T-helper 1 cell treated with Interleukin-12 subunit alpha and Interleukin-12 subunit beta and Interleukin-4 antibody, amounts not matched to agents 30 ng/mL and 1 ng/mL, for 36 hours (primary cell): Measurements from ENCODE around the gene DIS3L2. TPM values are rescaled to one million over a fixed set of nuclear protein-coding genes. Genes with fewer than 3 reads are reported as not detected.
"Not testable (repeated sequence)": the region's sequence is repeated elsewhere in the genome, so short reads cannot be mapped to it uniquely, and the experiment has no call there.

Source experiments
- intact Hi-C: fragments of 100-400 bp; cut with micrococcal nuclease; formaldehyde crosslinking; loops from one replicate; pipeline ENCODE4 v1.15.1; 2024
- total RNA-seq: library from RNA; stranded (reverse); gene quantifications from 2 replicates; pipeline ENCODE4 v1.2.3, GENCODE V29; 2022

DIS3L2 gene
- total RNA-seq, 1 donor from 2014 or later: 45.6 TPM

- intact Hi-C loops: loop anchor here (2.0 to 5.0 kb wide), 2 partner anchors 211 to 305 kb away; no protein-coding TSS in a partner anchor
Observed at GRCh38 chr2:231927566-231927890, 34.0 kb upstream of the DIS3L2 start.

DNA sequence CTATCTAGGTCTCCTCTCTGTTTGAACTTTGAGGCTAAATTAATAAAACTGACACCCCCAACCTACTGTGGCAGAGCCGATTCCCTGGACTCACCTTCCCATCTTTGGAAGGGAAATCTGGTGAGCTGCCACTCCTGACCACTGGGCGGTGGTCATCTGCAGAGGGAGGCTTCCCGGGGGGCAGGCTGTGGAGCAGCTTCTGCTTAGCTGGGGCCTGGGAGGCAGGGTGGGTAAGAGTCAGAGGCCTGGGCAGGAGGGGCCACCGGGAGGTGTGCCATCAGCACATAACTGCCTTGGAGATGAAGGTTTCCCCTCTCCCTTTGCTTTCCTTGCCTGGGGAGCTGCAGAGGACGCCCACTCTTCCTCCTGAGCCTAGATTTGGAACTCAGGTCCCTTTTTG, 33.0 kb upstream of the DIS3L2 start:
- intact Hi-C loops: loop anchor here (5.0 kb wide), 1 partner anchor 304 kb away; no protein-coding TSS in a partner anchor

DNA sequence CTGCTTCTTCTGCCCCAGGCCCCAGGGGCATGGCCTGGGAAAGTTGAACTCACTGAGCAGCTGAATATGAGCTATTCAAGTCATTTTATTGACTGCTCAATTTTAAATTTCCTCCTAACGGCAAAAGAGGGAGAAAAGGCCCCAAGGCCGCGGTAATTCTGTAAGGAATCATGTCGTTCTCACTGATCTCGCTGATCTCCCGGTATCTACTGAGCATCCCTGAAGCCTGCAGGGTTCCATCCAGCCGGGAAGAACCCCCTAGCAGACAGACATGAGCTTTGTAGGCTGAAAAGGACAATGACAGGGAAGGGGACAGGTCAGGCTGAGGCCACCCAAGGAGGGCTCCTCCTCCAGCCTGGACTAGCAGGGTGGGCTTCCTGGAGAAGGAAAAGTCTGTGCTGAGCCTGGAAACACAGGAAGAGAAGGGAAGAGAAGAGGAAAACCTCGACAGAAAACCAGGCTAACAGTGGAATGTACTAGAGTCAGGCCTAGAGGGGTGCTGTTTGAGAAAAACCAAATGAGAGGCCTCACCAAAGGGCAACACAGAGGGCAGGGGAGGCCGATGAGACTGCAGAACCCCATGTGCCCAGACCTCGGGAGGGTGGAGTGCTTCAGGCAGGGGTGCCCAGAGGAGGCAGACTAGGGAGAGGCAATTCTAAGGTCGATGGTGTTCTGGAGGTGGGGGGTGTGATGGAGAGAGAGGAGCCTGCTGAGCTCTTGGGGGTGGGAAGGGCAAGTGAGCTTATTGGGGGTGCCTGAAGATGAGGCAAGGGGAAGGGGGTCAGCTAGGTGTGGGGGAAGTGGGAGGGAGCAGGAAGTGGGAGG, 32.4 kb upstream of the DIS3L2 start:
- intact Hi-C loops: loop anchor here (5.0 kb wide), 1 partner anchor 303 kb away; no protein-coding TSS in a partner anchor

DNA sequence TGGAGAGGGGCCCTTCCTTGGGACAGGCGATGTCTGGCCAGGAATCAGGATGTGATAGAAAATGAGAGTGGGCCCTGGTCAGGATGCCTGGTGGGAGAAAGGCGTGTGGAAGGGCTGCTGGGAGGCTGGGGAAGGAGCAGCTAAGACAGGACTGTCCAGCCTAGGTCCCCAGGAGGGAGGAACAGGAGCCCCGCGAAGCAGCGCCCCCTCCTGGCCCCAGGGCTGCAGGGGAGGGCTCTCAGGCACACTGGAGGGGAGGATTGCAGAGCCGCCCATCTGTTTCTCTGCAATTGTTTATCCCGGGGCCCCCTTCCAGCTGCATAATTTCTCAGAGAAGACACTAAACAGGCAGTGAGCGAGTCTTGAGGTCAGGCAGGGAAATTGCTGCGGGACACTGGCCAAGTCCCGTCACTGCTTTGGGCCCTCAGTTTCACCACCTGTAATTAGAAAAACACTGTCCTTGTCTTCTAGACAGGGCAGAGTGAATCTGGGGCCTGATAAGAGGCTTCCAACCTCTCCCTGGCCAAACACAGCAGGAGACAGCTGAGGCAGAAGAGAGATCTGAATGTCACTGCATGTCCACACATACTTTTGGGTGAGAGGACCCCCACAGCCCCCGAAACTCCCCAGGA, 31.4 kb upstream of the DIS3L2 start:
- intact Hi-C loops: loop anchor here (5.0 kb wide), 1 partner anchor 302 kb away; no protein-coding TSS in a partner anchor

DNA sequence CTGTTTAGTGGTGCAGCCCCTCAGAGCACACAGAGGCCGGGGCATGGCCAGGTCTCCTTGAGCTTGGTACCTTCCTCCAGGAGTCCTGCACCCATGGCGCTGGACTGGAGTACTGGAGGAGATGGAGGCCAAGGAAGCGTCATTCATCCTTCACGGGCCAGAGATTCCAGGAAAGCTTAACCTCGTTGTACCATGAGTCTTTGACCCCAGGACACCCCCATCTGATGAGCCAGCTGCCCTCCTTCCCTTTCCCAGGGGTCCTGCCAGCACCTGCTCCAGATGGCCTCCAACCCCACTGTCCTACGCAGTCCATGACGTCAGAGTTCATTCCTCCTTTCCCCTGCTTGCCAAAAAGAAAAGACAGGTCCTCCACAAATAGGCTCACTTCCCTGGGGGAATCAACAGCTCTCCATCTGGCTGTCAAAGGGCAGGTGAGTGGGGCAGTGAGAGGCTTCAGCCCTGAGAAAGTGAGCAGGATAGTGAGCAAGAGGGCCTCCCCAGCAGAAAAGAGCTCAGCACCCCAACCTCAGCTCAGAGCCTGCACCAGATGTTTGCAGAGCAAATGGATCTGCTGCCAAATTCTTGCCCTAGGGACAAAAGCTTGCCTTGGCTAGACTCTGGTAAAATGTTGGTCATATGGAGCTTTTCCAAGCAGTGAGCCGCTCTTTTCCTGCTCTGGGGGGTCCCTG, 30.8 kb upstream of the DIS3L2 start:
- intact Hi-C loops: no loop called here

DNA sequence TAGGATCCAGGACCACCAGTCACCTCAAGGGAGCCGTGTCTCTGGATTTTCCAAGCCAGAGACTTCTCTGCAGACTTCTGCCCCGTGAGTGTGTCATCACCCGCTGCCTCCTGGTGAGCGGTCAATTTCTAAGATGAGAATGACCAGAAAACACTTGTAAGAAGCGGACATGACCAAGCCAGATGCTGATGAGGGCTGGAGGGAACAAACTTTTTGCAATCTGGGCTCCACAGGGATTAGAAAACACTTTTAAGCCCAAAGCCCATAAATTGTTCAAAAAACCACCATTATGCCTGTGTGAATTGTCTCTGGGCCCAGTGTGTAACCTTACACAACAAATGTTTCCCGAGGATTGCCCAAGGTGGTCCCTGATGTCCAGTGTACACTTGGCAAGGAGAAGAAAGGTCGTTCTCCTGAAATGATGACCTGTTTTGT, 30.0 kb upstream of the DIS3L2 start:
- intact Hi-C loops: no loop called here

DNA sequence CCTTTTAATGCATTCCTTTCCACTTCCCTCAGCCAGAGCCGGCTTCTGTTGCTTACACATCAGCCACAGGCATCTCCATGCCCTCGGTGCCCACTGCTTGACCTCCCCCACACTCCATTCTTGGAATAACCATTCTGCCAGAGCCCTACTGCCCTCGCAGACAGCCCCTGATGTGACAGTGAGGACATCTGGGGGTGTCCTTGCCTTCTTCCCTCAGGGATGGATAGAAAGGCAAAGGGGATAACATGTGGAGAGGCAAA, 28.9 kb upstream of the DIS3L2 start:
- intact Hi-C loops: no loop called here

DNA sequence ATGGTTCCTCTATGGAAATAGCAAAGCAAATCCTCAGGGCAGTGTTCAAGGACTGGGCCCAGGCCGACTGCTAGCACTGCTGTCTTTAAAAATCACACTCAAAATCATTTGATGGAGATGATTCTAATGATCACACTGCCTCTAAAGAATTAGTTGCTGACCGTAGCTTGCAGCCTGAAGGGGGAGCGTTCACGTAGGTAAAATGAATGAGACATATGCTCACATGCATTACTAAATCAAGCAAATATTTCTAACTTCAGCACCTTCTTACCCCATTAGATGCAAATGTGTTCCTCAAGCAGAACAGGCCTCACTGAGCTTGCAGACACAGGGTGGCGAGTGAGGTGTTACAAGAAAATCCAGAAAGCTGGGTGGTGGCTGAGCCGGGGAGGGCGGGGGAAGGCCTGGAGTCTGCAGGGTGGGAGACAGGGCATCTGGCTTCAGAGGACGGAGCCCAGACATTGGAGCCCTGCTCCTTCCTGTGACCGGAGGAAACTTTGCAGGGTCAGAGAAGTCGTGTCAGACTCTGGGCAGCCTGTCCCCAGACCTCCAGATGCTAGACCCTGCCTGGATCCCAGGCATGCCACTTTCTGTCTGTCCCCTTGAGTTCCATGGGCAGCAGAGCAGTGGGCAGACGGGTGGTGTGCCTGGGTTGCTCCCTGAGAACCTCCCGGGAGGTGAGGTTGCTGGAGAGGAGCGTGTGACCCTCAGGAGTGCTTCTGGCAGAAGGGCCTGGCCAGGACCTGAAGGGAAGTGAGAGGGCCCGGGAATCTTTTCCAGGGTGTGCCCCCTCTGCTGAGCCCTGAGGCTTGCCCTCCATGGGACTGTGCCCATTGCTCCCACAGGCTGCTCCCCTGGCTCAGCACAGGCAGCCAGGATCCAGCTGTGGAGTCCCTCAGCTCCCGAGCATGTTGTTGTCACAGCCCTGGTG, 28.3 kb upstream of the DIS3L2 start:
- intact Hi-C loops: no loop called here

- intact Hi-C loops: no loop called here
Observed at GRCh38 chr2:231933916-231934401, 27.6 kb upstream of the DIS3L2 start.

GRCh38 chr2:231934441-231935206, 26.9 kb upstream of the DIS3L2 start:
- intact Hi-C loops: no loop called here

DNA sequence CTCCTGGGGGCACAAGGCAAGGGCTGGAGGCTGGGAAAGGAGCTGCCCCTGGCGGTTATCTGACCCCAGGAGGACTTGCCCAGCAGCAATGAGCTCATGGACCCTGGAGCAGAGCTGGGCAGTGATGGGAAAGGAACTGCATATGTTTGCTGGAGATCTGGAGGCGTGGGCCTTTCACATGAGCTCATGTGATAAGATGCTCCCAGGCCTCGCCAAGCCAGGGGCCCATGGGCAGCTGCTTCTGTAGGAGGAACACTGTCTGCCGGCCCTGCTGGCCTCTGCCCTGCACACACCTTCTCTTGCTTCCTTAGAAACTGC, 26.3 kb upstream of the DIS3L2 start:
- intact Hi-C loops: no loop called here

DNA sequence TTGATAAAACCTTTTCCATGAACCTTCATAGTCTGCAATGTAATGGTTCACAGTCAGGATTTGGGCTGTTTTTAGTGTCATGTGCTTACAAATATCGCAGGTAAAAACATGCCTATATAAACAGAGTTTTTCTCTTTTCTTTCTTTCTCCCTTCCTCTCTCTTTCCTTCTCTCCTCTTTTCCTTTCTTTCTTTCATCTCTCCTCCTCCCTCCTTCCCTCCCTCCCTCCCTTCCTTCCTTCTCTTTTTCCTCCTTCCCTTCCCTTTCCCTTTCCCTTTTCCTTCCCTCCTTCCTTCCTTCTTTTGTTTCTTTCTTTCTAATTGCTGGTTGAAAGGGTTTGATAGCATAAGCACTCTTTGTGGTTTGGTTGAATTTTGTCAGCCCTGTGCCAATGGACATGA, 25.7 kb upstream of the DIS3L2 start:
- intact Hi-C loops: no loop called here

DNA sequence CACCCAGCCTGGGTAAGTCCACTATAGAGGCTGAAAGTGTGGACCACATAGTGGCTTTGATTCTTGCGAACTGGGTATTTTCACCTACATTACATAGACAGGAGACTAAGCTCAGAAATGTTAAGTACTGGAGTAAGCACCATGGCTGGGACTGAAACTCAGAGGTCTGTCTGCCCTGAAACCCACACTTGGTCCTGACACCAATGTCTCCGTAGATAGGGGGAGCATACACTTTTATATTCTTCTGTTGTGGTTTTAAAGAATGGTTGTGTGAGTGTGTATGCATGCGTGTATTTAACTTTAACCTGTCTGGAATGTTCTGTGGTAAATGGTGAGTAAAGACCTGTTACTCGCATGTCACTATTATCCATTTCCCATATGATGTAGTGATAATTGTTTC, 25.0 kb upstream of the DIS3L2 start:
- intact Hi-C loops: no loop called here

- intact Hi-C loops: no loop called here
Observed at GRCh38 chr2:231937057-231937456, 24.5 kb upstream of the DIS3L2 start.

DNA sequence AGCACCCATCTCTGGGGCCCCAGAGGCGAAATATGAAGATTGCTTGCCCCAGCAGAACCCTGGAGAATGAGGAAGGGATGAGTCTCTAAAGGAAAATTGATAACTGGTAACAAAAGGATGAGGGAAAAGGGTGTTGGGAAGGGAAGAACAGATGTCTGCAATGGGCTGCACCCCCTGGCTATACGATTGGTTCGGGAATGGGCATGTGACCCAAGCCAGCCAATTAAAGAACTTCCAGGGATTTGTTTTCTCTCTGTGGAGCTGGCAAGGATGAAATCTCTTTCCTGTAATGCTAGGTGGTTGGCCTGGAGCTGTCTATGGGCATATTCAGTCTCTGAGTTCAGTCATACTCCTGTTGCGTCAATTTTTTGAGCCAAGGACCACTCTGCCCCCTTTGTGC, 22.5 kb upstream of the DIS3L2 start:
- intact Hi-C loops: no loop called here

DNA sequence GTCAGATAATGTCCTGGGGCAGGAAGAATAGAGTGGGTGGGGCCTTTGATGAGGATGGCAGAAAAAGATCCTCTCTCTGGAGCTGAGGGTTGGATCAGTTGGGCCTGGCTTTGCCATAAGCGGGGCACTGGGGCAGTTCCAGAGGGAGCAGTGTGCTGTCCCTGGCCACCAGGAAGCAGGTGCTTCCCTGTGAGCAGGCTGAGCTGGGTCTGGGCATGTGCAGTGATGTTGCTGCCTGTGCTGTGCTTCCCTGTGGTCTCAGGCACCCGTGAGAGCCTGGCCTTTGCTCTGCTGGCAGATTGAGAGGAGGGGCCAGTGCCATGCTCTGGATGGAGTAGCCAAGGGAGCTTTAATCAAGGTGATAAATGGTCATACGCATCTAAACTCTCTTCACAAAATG, 20.7 kb upstream of the DIS3L2 start:
- intact Hi-C loops: no loop called here

DNA sequence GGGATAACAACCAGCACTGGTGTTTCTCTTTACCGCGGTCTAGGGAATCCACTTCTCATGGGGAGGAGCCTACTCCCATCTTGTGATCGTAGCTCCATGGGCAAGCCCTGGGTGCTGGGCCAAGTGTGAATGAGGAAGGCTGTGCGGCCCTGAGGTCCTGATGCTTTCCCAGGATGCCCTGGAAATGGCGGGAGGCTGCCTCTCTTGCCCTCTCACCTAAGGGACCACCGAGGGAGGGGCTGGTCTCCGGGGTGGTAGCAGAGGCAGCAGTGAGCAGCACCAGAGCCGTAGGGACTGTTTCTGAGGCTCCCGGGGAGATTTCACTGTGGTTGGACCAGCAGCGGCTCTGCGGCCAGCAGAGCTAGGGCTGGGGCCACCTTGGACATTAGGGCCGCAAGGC, 19.8 kb upstream of the DIS3L2 start:
- intact Hi-C loops: no loop called here

DNA sequence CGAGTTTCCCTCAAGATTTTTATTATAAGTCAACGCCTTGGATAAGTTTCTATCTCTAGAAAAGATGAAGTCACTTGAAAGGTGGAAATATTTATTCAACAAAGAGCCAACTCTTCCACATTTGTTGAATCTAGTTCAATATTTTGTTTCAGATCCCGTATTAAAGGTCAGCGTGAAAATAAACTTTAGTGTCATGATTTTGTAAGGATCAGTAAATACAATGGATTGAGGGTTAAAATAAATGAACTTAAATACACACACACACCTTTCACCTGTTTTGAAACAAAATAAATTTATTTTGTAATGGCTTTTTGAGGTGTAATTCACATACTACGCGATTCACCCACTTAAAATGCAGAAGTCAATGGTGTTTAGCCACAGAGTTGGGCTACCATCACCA, 19.3 kb upstream of the DIS3L2 start:
- intact Hi-C loops: no loop called here

- intact Hi-C loops: no loop called here
Observed at GRCh38 chr2:231946241-231946814, 15.2 kb upstream of the DIS3L2 start.

GRCh38 chr2:231947112-231947511, 14.4 kb upstream of the DIS3L2 start:
- intact Hi-C loops: not testable (repeated sequence)
